Sigmoid colon (tissue), 7 donors: ENCODE measurements around the gene NXN. TPM values are rescaled to one million over a fixed set of nuclear protein-coding genes. Genes with fewer than 3 reads are reported as not detected.
"Not testable (repeated sequence)": the region's sequence is repeated elsewhere in the genome, so short reads cannot be mapped to it uniquely, and the experiment has no call there.

ENCODE experiments used
- DNase-seq: peaks from one replicate; pipeline ENCODE4 v3.0.0-alpha.2; 2019
- H3K27ac ChIP-seq, 4 donors: fragments of 200-600 bp; sonication (generic); one replicate each; pipeline ENCODE4 v1.5.1; 2016 to 2019; ENCODE audit warnings: mild to moderate bottlenecking in 1 of 4
- H3K27me3 ChIP-seq, 3 donors: fragments of 200-600 bp; sonication (generic); one replicate each; pipeline ENCODE4 v1.5.1; 2019; ENCODE audit warnings: mild to moderate bottlenecking in 1 of 3
- H3K36me3 ChIP-seq, 4 donors: fragments of 200-600 bp; sonication (generic); one replicate each; pipeline ENCODE4 v1.5.1; 2016 to 2019
- H3K4me1 ChIP-seq, 4 donors: fragments of 200-600 bp; sonication (generic); one replicate each; pipeline ENCODE4 v1.5.1; 2017 to 2019
- H3K4me3 ChIP-seq, 4 donors: fragments of 200-600 bp; sonication (generic); one replicate each; pipeline ENCODE4 v1.5.1; 2017 to 2019; ENCODE audit warnings: mild to moderate bottlenecking in 2 of 4, moderate library complexity in 1 of 4
- H3K9me3 ChIP-seq, 4 donors: fragments of 200-600 bp in 3 of 4; sonication (generic) in 3 of 4; one replicate each; pipeline versions ENCODE4 v1.5.1 to v1.6.1; 2013 to 2019
- EP300 ChIP-seq, 4 donors: sonication (generic); formaldehyde crosslinking; IDR thresholded peaks; one replicate each; pipeline ENCODE4 v1.6.1; 2017; ENCODE audit warnings: antibody characterized with exemption in 4 of 4
- POLR2A ChIP-seq, 2 donors: fragments of 450-650 bp; IDR thresholded peaks; one replicate each; pipeline ENCODE4 v1.6.1; 2016; ENCODE audit warnings: antibody characterized with exemption in 2 of 2, mild to moderate bottlenecking in 2 of 2, moderate library complexity in 2 of 2
- POLR2AphosphoS5 ChIP-seq, 4 donors: sonication (generic); formaldehyde crosslinking; IDR thresholded peaks; one replicate each; pipeline ENCODE4 v1.6.1; 2017; ENCODE audit warnings: antibody characterized with exemption in 4 of 4
- WGBS, 2 donors: extraction: QIAGEN DNeasy Blood & Tissue Kit; methylation state at CpG; one replicate each; pipeline ENCODE4 v1.1.7; 2013; 5-methylcytosine and 5-hydroxymethylcytosine counted together
- intact Hi-C: fragments of 100-400 bp; cut with DNase I; formaldehyde crosslinking; loops from one replicate; pipeline ENCODE4 v1.15.1; 2023
- polyA plus RNA-seq, 3 donors: library from polyadenylated mRNA; stranded (reverse); fragments of 200-250 nt; gene quantifications; one replicate each; pipeline ENCODE4 v1.2.3, GENCODE V29; 2013
- total RNA-seq, 4 donors: library from RNA; depleted of rRNA; stranded (reverse); fragments of >200 nt; gene quantifications; one replicate each; pipeline ENCODE4 v1.1.0, GENCODE V29; 2016
- TF ChIP-seq, protein P1 (sequence below), 4 experiments: fragments of 450-650 bp in 3 of 4; fragments of 200-600 bp in 1 of 4; IDR thresholded peaks; one replicate each; pipeline ENCODE4 v1.5.1; 2016 to 2019; ENCODE audit warnings: antibody characterized with exemption in 4 of 4, mild to moderate bottlenecking in 3 of 4, moderate library complexity in 2 of 4
- donor health status: healthy with polysubstance abuse.
- donor health status: Bipolar disorder and iron deficiency.
- donor health status: healthy.

Gene NXN
- total and polyA plus RNA-seq, 7 donors, result 1.4 to 75.9 (median 50.4) TPM

DNA sequence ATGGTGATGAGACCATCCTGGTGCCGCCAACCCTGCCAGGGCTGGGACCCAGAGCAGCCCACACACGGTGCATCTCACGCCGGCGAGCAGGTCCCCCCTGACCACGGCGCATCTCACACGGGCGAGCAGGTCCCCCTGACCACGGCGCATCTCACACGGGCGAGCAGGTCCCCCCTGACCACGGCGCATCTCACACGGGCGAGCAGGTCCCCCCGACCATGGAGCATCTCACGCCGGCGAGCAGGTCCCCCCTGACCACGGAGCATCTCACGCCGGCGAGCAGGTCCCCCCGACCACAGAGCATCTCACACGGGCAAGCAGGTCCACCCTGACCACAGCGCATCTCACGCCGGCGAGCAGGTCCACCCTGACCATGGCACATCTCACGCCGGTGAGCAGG is 138.3 kb downstream of the NXN start:
- Histone ChIP-seq H3K36me3 (no peaks in the 10 kb centered on the region), H3K27ac (peak overlapping the region in 3 of 4 donors; percentile 42 to 89 (median 89)), H3K4me1 (peaks cover 0 to 32% (median 27%) of the 10 kb centered on the region in 4 donors), H3K9me3 (no peaks in the 10 kb centered on the region), H3K4me3 (no peak overlapping the region), H3K27me3 (no peaks in the 10 kb centered on the region)
- intact Hi-C loops, result no loop called here
- DNase-seq, result no peak
- TF ChIP-seq POLR2AphosphoS5 (IDR thresholded peaks at IDR 0.05), result no peak
- TF ChIP-seq EP300 (IDR thresholded peaks at IDR 0.05), result no peak
- TF ChIP-seq, protein P1, sequence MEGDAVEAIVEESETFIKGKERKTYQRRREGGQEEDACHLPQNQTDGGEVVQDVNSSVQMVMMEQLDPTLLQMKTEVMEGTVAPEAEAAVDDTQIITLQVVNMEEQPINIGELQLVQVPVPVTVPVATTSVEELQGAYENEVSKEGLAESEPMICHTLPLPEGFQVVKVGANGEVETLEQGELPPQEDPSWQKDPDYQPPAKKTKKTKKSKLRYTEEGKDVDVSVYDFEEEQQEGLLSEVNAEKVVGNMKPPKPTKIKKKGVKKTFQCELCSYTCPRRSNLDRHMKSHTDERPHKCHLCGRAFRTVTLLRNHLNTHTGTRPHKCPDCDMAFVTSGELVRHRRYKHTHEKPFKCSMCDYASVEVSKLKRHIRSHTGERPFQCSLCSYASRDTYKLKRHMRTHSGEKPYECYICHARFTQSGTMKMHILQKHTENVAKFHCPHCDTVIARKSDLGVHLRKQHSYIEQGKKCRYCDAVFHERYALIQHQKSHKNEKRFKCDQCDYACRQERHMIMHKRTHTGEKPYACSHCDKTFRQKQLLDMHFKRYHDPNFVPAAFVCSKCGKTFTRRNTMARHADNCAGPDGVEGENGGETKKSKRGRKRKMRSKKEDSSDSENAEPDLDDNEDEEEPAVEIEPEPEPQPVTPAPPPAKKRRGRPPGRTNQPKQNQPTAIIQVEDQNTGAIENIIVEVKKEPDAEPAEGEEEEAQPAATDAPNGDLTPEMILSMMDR (IDR thresholded peaks at IDR 0.05), result no peak
- TF ChIP-seq POLR2A (IDR thresholded peaks at IDR 0.05), result no peak
- WGBS, 2 donors, result 80 to 85% methylated on average over 33 of the region's 33 CpGs

GRCh38 chr17:838486-838885 is 141.1 kb downstream of the NXN start:
- no peak overlapping the region for H3K4me3 ChIP-seq
- H3K36me3 ChIP-seq, result no peaks in the 10 kb centered on the region
- H3K27ac ChIP-seq, result peak overlapping the region in 2 of 4 donors; percentile 83
- H3K9me3 ChIP-seq, result no peaks in the 10 kb centered on the region
- intact Hi-C loops, result no loop called here
- DNase-seq, result no peak
- TF ChIP-seq, protein P1 (IDR thresholded peaks at IDR 0.05), result no peak
- TF ChIP-seq POLR2A (IDR thresholded peaks at IDR 0.05), result no peak
- 86 to 89% methylated on average over 11 of the region's 11 CpGs for WGBS, 2 donors
- peaks cover 0 to 44% (median 37%) of the 10 kb centered on the region in 4 donors for H3K4me1 ChIP-seq
- no peaks in the 10 kb centered on the region for H3K27me3 ChIP-seq

DNA sequence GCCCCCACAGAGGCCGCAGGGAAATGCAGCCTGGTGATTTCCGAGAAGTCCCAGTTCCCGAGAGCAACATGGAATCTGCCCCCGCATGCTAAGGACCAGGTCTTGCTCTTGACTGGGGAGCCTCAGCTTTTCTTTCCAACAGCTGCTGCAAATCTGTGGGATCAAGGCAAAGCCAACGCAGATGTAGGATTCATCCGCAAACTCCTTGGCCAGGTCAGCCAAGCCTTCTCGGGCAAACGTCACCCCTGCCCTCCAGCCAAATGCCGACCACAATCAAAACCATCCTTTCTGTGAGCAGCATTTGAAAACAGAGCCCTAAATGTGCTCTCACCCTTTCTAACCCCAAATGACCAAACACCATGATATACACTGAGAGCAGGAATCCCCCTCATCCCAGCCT is 143.4 kb downstream of the NXN start:
- peak overlapping the region; percentile 70 to 83 (median 80) for H3K27ac ChIP-seq
- peaks cover 0 to 43% (median 23%) of the 10 kb centered on the region in 4 donors for H3K4me1 ChIP-seq
- H3K27me3 ChIP-seq, result no peaks in the 10 kb centered on the region
- no peaks in the 10 kb centered on the region for H3K9me3 ChIP-seq
- DNase-seq, result no peak
- TF ChIP-seq POLR2A (IDR thresholded peaks at IDR 0.05) (no peak), POLR2AphosphoS5 (IDR thresholded peaks at IDR 0.05) (peak in 1 of 4 donors; percentile 16), EP300 (IDR thresholded peaks at IDR 0.05) (no peak)
- TF ChIP-seq, protein P1 (IDR thresholded peaks at IDR 0.05), result no peak
- H3K4me3 ChIP-seq, result no peak overlapping the region
- no peaks in the 10 kb centered on the region for H3K36me3 ChIP-seq
- intact Hi-C loops, result loop anchor here (1.0 kb wide), 1 partner anchor 26 kb away; no protein-coding TSS in a partner anchor
- 74 to 81% methylated on average over 9 of the region's 9 CpGs for WGBS, 2 donors

DNA sequence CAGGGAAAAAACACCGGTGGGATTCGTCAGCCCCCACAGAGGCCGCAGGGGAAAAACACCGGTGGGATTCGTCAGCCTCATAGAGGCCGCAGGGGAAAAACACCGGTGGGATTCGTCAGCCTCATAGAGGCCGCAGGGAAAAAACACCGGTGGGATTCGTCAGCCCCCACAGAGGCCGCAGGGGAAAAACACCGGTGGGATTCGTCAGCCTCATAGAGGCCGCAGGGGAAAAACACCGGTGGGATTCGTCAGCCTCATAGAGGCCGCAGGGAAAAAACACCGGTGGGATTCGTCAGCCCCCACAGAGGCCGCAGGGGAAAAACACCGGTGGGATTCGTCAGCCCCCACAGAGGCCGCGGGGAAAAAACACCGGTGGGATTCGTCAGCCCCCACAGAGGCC is 143.9 kb downstream of the NXN start:
- 30 to 87% methylated on average over 4 to 11 of the region's 27 CpGs for WGBS, 2 donors
- H3K27ac ChIP-seq, result peak overlapping the region; percentile 70 to 83 (median 80)
- H3K9me3 ChIP-seq, H3K4me3 ChIP-seq, H3K27me3 ChIP-seq, DNase-seq, H3K36me3 ChIP-seq: not testable (repeated sequence)
- H3K4me1 ChIP-seq, result peaks cover 0 to 39% (median 23%) of the 10 kb centered on the region in 4 donors
- intact Hi-C loops, result loop anchor here (1.0 kb wide), 1 partner anchor 27 kb away; no protein-coding TSS in a partner anchor

GRCh38 chr17:835263-835662 is 144.3 kb downstream of the NXN start:
- Histone ChIP-seq H3K36me3 (no peaks in the 10 kb centered on the region), H3K4me3 (no peak overlapping the region), H3K27ac (peak overlapping the region; percentile 67 to 83 (median 80)), H3K27me3 (no peaks in the 10 kb centered on the region), H3K4me1 (peaks cover 0 to 36% (median 23%) of the 10 kb centered on the region in 4 donors), H3K9me3 (no peaks in the 10 kb centered on the region)
- 64 to 66% methylated on average over 9 of the region's 9 CpGs for WGBS, 2 donors
- TF ChIP-seq POLR2A (IDR thresholded peaks at IDR 0.05) (no peak), POLR2AphosphoS5 (IDR thresholded peaks at IDR 0.05) (peak in 3 of 4 donors; percentile 41 to 62 (median 46)), EP300 (IDR thresholded peaks at IDR 0.05) (peak in 2 of 4 donors; percentile 15 to 37)
- TF ChIP-seq, protein P1 (IDR thresholded peaks at IDR 0.05), result no peak
- DNase-seq, result peak; percentile 81
- intact Hi-C loops, result no loop called here
